Measurements from ENCODE around the gene PPP2R2D.
"Not testable (repeated sequence)": the region's sequence is repeated elsewhere in the genome, so short reads cannot be mapped to it uniquely, and the experiment has no call there.

PPP2R2D gene

DNA sequence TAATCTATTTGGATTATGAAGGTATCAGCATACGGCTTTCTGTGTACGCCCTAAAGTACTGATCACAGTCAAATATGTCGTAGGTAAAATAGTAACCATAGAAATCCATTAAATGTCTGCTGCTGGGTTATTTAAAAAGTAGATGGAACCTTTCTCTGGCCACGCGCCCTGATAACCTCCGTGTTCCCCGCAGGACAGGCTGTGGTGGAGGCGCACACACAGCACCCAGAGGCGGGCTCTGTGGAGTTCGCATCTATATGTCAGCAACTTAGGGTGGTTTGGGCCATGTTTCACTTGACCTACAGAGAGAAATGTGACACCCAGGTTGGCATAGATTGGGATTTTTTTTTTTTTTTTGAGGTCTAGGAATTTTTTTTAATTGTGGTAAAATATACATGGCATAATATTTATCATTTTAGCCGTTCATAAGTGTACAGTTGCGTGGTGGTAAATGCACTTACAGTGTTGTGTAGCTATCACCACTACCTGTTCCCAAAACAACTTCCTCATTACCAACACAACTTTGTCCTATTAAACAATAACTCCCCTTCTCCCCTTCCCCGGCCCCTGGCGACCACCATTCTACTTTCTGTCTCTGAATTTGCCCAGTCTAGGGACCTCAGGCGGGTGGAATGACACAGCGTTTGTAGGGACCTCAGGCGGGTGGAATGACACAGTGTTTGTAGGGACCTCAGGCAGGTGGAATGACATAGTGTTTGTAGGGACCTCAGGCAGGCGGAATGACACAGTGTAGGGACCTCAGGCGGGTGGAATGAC, 15.4 kb downstream of the PPP2R2D start:
- no peak overlapping the region for H3K4me3 ChIP-seq (ENCODE audit: low read depth, low read length)
- peaks cover 3% of the 10 kb centered on the region for H3K4me1 ChIP-seq (ENCODE audit: control insufficient read depth, insufficient read depth, low read length)

DNA sequence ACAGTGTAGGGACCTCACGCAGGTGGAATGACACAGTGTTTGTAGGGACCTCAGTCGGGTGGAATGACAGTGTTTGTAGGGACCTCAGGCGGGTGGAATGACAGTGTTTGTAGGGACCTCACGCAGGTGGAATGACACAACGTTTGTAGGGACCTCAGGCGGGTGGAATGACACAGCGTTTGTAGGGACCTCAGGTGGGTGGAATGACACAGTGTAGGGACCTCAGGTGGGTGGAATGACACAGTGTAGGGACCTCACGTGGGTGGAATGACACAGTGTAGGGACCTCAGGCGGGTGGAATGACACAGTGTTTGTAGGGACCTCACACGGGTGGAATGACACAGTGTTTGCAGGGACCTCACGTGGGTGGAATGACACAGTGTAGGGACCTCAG, 16.0 kb downstream of the PPP2R2D start:
- H3K27me3 ChIP-seq (ENCODE audit: control insufficient read depth, insufficient read depth, low read length); H3K36me3 ChIP-seq (ENCODE audit: control insufficient read depth, insufficient read depth, low read length); H3K9ac ChIP-seq (ENCODE audit: low read depth, low read length); H3K4me3 ChIP-seq (ENCODE audit: low read depth, low read length); H3K4me1 ChIP-seq (ENCODE audit: control insufficient read depth, insufficient read depth, low read length); H3K9me3 ChIP-seq (ENCODE audit: control insufficient read depth, insufficient read depth, low read length): not testable (repeated sequence)

More for the DNA sequence above, 15.4 kb downstream of the PPP2R2D start:
- Histone ChIP-seq H3K27me3 (ENCODE audit: control insufficient read depth, insufficient read depth, low read length) (no peaks in the 10 kb centered on the region), H3K36me3 (ENCODE audit: control insufficient read depth, insufficient read depth, low read length) (no peaks in the 10 kb centered on the region), H3K9me3 (ENCODE audit: control insufficient read depth, insufficient read depth, low read length) (no peaks in the 10 kb centered on the region), H3K9ac (ENCODE audit: low read depth, low read length) (no peak overlapping the region)

DNA sequence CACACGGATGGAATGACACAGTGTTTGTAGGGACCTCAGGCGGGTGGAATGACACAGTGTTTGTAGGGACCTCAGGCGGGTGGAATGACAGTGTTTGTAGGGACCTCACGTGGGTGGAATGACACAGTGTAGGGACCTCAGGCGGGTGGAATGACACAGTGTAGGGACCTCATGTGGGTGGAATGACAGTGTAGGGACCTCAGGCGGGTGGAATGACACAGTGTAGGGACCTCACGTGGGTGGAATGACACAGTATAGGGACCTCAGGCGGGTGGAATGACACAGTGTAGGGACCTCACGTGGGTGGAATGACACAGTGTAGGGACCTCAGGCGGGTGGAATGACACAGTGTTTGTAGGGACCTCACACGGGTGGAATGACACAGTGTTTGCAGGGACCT, 16.7 kb downstream of the PPP2R2D start:
- not testable (repeated sequence) for H3K36me3 ChIP-seq (ENCODE audit: control insufficient read depth, insufficient read depth, low read length); H3K27me3 ChIP-seq (ENCODE audit: control insufficient read depth, insufficient read depth, low read length); H3K9ac ChIP-seq (ENCODE audit: low read depth, low read length); H3K9me3 ChIP-seq (ENCODE audit: control insufficient read depth, insufficient read depth, low read length); H3K4me1 ChIP-seq (ENCODE audit: control insufficient read depth, insufficient read depth, low read length); H3K4me3 ChIP-seq (ENCODE audit: low read depth, low read length)

DNA sequence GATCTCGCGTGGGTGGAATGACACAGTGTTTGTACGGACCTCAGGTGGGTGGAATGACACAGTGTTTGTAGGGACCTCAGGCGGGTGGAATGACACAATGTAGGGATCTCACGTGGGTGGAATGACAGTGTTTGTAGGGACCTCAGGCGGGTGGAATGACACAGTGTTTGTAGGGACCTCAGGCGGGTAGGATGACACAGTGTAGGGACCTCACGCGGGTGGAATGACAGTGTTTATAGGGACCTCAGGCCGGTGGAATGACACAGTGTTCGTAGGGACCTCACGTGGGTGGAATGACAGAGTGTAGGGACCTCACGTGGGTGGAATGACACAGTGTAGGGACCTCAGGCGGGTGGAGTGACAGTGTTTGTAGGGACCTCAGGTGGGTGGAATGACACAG, 18.7 kb downstream of the PPP2R2D start:
- not testable (repeated sequence) for H3K9ac ChIP-seq (ENCODE audit: low read depth, low read length); H3K4me3 ChIP-seq (ENCODE audit: low read depth, low read length); H3K36me3 ChIP-seq (ENCODE audit: control insufficient read depth, insufficient read depth, low read length); H3K4me1 ChIP-seq (ENCODE audit: control insufficient read depth, insufficient read depth, low read length); H3K9me3 ChIP-seq (ENCODE audit: control insufficient read depth, insufficient read depth, low read length); H3K27me3 ChIP-seq (ENCODE audit: control insufficient read depth, insufficient read depth, low read length)

DNA sequence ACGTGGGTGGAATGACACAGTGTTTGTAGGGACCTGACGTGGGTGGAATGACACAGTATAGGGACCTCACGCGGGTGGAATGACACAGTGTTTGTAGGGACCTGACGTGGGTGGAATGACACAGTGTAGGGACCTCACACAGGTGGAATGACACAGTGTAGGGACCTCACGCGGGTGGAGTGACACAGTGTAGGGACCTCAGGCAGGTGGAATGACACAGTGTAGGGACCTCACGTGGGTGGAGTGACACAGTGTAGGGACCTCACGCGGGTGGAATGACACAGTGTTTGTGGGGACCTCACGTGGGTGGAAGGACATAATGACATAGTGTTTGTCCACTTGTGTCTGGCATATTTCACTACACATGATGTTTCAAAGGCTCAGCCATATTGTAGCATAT, 19.3 kb downstream of the PPP2R2D start:
- Histone ChIP-seq H3K9ac (ENCODE audit: low read depth, low read length) (no peak overlapping the region), H3K36me3 (ENCODE audit: control insufficient read depth, insufficient read depth, low read length) (no peaks in the 10 kb centered on the region), H3K27me3 (ENCODE audit: control insufficient read depth, insufficient read depth, low read length) (no peaks in the 10 kb centered on the region), H3K4me1 (ENCODE audit: control insufficient read depth, insufficient read depth, low read length) (peaks cover 11% of the 10 kb centered on the region), H3K9me3 (ENCODE audit: control insufficient read depth, insufficient read depth, low read length) (no peaks in the 10 kb centered on the region), H3K4me3 (ENCODE audit: low read depth, low read length) (no peak overlapping the region)

DNA sequence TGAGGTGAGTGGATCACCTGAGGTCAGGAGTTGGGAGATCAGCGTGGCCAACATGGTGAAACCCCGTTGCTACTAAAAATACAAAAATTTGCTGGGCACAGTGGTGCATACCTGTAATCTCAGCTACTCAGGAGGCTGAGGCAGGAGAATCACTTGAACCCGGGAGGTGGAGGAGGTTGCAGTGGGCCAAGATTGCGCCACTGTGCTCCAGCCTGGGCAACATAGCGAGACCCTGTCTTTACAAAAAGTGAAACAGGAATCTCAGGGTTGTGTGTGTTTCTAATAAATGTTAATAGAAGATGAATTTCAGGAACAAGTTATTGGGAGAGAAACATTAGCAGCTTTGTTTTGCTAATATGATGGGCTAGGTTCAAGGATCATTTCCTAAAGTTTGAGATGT, 19.9 kb downstream of the PPP2R2D start:
- Histone ChIP-seq H3K9ac (ENCODE audit: low read depth, low read length) (peak overlapping the region; percentile 17), H3K36me3 (ENCODE audit: control insufficient read depth, insufficient read depth, low read length) (no peaks in the 10 kb centered on the region), H3K27me3 (ENCODE audit: control insufficient read depth, insufficient read depth, low read length) (no peaks in the 10 kb centered on the region), H3K9me3 (ENCODE audit: control insufficient read depth, insufficient read depth, low read length) (no peaks in the 10 kb centered on the region), H3K4me3 (ENCODE audit: low read depth, low read length) (no peak overlapping the region), H3K4me1 (ENCODE audit: control insufficient read depth, insufficient read depth, low read length) (peaks cover 13% of the 10 kb centered on the region)

DNA sequence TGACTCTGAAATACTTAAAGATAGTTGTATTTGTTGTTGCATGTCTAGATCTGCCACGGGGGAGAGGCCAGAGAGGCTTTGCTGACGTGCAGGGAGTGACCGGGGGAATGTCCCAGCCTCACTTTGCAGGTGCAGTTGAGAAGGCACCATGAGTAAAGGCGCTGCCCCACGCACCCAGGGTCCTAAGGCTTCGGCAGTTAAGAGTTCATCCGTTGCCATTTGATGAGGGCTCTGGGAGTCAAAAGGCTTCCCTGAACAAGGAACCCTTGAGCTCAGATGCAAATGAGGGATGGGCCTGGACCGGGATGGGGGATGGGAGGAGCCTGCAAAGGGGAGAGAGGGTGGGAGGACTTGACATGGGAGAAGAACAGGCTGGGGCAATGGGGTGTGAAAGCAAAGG, 20.4 kb downstream of the PPP2R2D start:
- Histone ChIP-seq H3K36me3 (ENCODE audit: control insufficient read depth, insufficient read depth, low read length) (no peaks in the 10 kb centered on the region), H3K27me3 (ENCODE audit: control insufficient read depth, insufficient read depth, low read length) (no peaks in the 10 kb centered on the region), H3K9me3 (ENCODE audit: control insufficient read depth, insufficient read depth, low read length) (no peaks in the 10 kb centered on the region), H3K9ac (ENCODE audit: low read depth, low read length) (peak overlapping the region; percentile 17), H3K4me1 (ENCODE audit: control insufficient read depth, insufficient read depth, low read length) (peaks cover 13% of the 10 kb centered on the region), H3K4me3 (ENCODE audit: low read depth, low read length) (no peak overlapping the region)

DNA sequence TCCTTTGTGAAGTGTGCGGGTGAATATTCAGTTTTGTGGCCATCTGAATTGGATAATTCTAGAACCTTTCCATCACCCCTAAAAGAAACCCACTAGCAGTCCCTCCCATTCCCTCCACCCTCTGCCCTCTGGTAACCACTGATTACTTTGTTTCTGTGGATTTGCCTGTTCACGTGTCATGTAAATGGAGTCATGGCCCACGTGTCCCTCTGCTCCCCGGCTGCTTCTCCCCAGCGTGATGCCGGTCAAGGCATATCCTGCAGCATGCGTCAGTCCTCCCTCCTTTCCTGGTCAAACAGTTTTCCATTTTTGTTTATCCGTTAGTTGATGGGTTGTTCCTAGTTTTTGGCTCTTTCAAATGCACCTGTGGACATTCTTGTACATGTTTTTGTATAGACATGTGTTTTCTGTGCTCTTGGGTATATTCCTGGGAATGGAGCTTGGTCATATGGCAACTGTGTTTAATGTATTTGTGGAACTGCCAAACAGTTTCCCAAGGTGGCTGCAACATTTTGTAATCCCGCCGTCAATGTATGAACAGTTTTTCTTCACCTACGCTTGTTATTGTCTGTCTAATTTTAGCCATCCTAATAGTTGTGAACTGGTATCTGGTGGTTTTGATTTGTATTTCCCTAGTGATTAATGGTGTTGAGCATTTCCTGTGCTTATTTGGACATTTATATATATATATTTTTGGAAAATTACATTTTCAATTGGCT, 22.4 kb downstream of the PPP2R2D start:
- peaks cover 3% of the 10 kb centered on the region for H3K36me3 ChIP-seq (ENCODE audit: control insufficient read depth, insufficient read depth, low read length)
- no peaks in the 10 kb centered on the region for H3K9me3 ChIP-seq (ENCODE audit: control insufficient read depth, insufficient read depth, low read length)
- H3K4me1 ChIP-seq (ENCODE audit: control insufficient read depth, insufficient read depth, low read length): peaks cover 17% of the 10 kb centered on the region
- no peak overlapping the region for H3K9ac ChIP-seq (ENCODE audit: low read depth, low read length)
- H3K27me3 ChIP-seq (ENCODE audit: control insufficient read depth, insufficient read depth, low read length): no peaks in the 10 kb centered on the region
- H3K4me3 ChIP-seq (ENCODE audit: low read depth, low read length): no peak overlapping the region

DNA sequence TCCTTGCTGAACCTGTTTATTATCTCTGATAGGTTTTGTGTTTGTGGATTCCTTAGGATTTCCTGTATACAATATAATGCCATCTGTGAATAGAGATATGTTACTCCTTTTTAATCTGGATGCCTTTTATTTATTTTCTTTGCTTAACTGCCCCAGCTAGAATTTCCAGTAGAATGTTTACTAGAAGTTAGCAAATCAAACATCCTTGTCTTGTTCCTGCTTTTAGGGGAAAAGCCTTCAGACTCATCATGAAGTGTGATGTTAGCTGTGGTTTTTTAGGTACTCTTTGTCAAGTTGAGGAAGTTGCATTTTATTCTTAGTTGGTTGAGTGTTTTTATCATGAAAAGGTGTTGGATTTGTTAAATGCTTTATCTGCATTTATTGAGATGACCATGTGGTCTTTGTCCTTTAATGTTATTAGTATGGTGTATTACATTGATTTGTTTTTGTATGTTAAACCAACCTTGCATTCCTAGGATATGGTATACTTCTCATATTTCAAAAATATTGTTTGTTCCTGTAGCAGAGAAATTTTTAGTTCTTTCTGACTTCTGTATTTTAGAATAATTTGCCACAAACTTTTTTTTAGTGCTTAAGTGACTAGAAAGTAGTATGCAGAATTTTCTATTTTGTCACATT, 24.3 kb downstream of the PPP2R2D start:
- H3K4me1 ChIP-seq (ENCODE audit: control insufficient read depth, insufficient read depth, low read length): peaks cover 26% of the 10 kb centered on the region
- no peaks in the 10 kb centered on the region for H3K9me3 ChIP-seq (ENCODE audit: control insufficient read depth, insufficient read depth, low read length)
- no peak overlapping the region for H3K4me3 ChIP-seq (ENCODE audit: low read depth, low read length)
- H3K27me3 ChIP-seq (ENCODE audit: control insufficient read depth, insufficient read depth, low read length): no peaks in the 10 kb centered on the region
- H3K9ac ChIP-seq (ENCODE audit: low read depth, low read length): no peak overlapping the region
- H3K36me3 ChIP-seq (ENCODE audit: control insufficient read depth, insufficient read depth, low read length): peaks cover 5% of the 10 kb centered on the region

DNA sequence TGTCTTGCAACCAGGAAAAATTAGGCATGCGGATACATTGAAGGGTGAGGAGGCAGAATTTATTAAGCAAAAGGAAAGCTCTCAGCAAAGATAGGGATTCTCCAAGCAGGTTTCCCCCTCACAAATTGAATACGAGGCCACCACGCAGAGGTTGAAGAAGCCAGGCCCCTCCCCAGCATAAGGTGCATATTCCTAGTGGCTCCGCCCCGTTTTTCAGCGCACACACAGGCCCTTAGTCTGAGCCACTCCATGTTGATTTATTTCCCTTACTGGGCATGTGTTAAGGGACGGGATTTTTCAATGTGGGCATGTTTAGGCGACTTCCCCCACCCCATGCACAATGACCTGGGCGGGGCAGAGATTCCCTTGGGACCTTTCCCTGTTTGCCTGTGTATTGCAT, 24.9 kb downstream of the PPP2R2D start:
- Histone ChIP-seq H3K4me1 (ENCODE audit: control insufficient read depth, insufficient read depth, low read length) (peaks cover 30% of the 10 kb centered on the region), H3K36me3 (ENCODE audit: control insufficient read depth, insufficient read depth, low read length) (peaks cover 5% of the 10 kb centered on the region), H3K27me3 (ENCODE audit: control insufficient read depth, insufficient read depth, low read length) (no peaks in the 10 kb centered on the region), H3K9ac (ENCODE audit: low read depth, low read length) (no peak overlapping the region), H3K9me3 (ENCODE audit: control insufficient read depth, insufficient read depth, low read length) (no peaks in the 10 kb centered on the region), H3K4me3 (ENCODE audit: low read depth, low read length) (no peak overlapping the region)

DNA sequence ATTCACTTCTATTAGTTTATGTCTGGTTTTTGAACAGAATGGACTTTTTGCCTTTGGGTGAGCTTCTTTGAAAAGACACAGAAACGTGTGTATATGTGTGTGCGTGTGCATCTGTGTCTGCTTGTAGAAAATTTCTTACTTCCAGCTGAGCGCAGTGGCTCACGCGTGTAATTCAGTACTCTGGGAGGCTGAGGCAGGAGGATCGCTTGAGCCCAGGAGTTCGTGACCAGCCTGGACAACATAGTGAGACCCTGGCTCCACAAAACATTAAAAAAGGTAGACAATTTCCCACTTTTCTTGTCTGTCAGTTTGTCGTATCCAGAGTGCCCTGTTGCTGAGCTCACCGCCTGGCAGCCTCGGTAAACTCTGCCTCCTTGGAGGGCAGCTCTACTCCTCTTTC, 25.4 kb downstream of the PPP2R2D start:
- Histone ChIP-seq H3K27me3 (ENCODE audit: control insufficient read depth, insufficient read depth, low read length) (no peaks in the 10 kb centered on the region), H3K4me1 (ENCODE audit: control insufficient read depth, insufficient read depth, low read length) (peaks cover 28% of the 10 kb centered on the region), H3K9me3 (ENCODE audit: control insufficient read depth, insufficient read depth, low read length) (no peaks in the 10 kb centered on the region)

More for the DNA sequence above, 25.4 kb downstream of the PPP2R2D start:
- Histone ChIP-seq H3K4me3 (ENCODE audit: low read depth, low read length) (no peak overlapping the region), H3K36me3 (ENCODE audit: control insufficient read depth, insufficient read depth, low read length) (peaks cover 5% of the 10 kb centered on the region), H3K9ac (ENCODE audit: low read depth, low read length) (no peak overlapping the region)
